ENCODE results near the gene PDE4B. TPM values are rescaled to one million over a fixed set of nuclear protein-coding genes. Genes with fewer than 3 reads are reported as not detected.

PDE4B gene
- total RNA-seq, 1 donor from 2014 or later = 0.57 TPM

GRCh38 chr1:66337249-66337648 is 544.6 kb downstream of the PDE4B start:
- H3K4me1 Mint-ChIP-seq (ENCODE audit: low read depth) = peaks cover 27% of the 10 kb centered on the region
- H3K36me3 Mint-ChIP-seq (ENCODE audit: low read depth) = no peaks in the 10 kb centered on the region
- TF ChIP-seq CTCF (IDR thresholded peaks at IDR 0.05) = no peak
- H3K27ac Mint-ChIP-seq (ENCODE audit: unreplicated experiment) = no peak overlapping the region
- H3K9me3 Mint-ChIP-seq (ENCODE audit: low read depth) = no peaks in the 10 kb centered on the region
- no peaks in the 10 kb centered on the region for H3K27me3 Mint-ChIP-seq (ENCODE audit: low read depth)
- H3K4me3 Mint-ChIP-seq (ENCODE audit: unreplicated experiment) = no peak overlapping the region
- no peak for DNase-seq (ENCODE audit: low spot score)

DNA sequence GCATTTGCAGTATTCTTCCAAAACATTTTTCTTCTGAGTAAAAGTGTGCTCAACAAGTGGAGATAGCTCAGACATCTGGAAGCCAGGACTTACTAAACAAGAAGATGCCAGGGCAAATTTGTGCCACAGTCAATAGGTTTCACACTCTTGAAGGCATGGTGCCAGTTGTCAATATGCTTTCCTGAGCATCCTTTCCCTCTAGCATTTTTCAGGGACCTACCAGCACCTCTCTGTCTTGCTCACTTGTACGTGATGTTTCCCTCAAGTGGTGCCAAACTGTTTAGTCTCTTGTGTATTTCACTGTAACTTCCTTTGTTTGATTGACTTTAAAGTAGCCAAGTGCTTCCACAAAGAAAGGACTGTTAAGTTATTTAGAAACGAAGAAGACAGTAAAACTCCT is 547.2 kb downstream of the PDE4B start:
- Mint-ChIP-seq H3K27ac (ENCODE audit: unreplicated experiment) (no peak overlapping the region), H3K4me3 (ENCODE audit: unreplicated experiment) (no peak overlapping the region), H3K9me3 (ENCODE audit: low read depth) (no peaks in the 10 kb centered on the region), H3K27me3 (ENCODE audit: low read depth) (no peaks in the 10 kb centered on the region), H3K4me1 (ENCODE audit: low read depth) (peaks cover 23% of the 10 kb centered on the region), H3K36me3 (ENCODE audit: low read depth) (no peaks in the 10 kb centered on the region)
- no peak for TF ChIP-seq CTCF (IDR thresholded peaks at IDR 0.05)
- DNase-seq (ENCODE audit: low spot score) = no peak

DNA sequence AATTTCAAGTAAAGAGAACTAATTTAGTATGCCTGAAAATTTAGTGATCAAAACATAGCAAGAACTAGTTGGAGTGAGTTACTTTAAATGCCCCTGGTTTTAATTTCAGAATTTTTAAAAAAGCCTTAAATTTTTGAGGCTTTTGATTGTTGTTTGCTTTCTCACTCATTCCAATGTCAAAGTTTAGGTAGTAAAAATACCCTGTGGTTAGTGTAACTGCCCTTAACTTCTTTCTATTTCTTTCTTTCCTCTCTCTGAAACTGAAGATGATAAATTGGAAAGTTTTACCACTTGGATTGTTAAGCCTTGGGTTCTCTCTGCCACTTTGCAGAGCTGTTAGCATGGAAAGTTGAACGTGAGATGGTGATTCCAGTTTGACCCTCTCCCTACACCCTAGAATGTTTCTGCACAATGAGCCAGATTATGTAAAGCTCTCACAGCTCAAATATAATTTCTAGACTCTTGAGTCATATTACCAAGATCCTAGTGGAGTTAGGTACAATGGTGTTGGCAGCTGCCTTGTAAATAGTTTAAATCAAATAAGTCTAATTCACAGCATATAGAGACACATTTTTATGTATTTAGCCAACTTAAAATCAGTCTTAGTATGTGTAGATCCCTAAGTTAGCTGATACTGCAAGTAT is 548.9 kb downstream of the PDE4B start:
- Mint-ChIP-seq H3K9me3 (ENCODE audit: low read depth) (no peaks in the 10 kb centered on the region), H3K27me3 (ENCODE audit: low read depth) (no peaks in the 10 kb centered on the region), H3K4me1 (ENCODE audit: low read depth) (peaks cover 15% of the 10 kb centered on the region), H3K36me3 (ENCODE audit: low read depth) (no peaks in the 10 kb centered on the region), H3K4me3 (ENCODE audit: unreplicated experiment) (no peak overlapping the region), H3K27ac (ENCODE audit: unreplicated experiment) (no peak overlapping the region)
- DNase-seq (ENCODE audit: low spot score) = no peak
- TF ChIP-seq CTCF (IDR thresholded peaks at IDR 0.05) = no peak

- Mint-ChIP-seq H3K9me3 (ENCODE audit: low read depth) (no peaks in the 10 kb centered on the region), H3K27ac (ENCODE audit: unreplicated experiment) (no peak overlapping the region), H3K4me1 (ENCODE audit: low read depth) (peaks cover 15% of the 10 kb centered on the region), H3K27me3 (ENCODE audit: low read depth) (no peaks in the 10 kb centered on the region), H3K4me3 (ENCODE audit: unreplicated experiment) (no peak overlapping the region), H3K36me3 (ENCODE audit: low read depth) (no peaks in the 10 kb centered on the region)
- no peak for DNase-seq (ENCODE audit: low spot score)
- no peak for TF ChIP-seq CTCF (IDR thresholded peaks at IDR 0.05)
Measured at GRCh38 chr1:66342707-66343106, 550.0 kb downstream of the PDE4B start.

GRCh38 chr1:66343569-66344325 is 551.1 kb downstream of the PDE4B start:
- Mint-ChIP-seq H3K4me3 (ENCODE audit: unreplicated experiment) (no peak overlapping the region), H3K27ac (ENCODE audit: unreplicated experiment) (no peak overlapping the region), H3K9me3 (ENCODE audit: low read depth) (no peaks in the 10 kb centered on the region), H3K27me3 (ENCODE audit: low read depth) (no peaks in the 10 kb centered on the region), H3K36me3 (ENCODE audit: low read depth) (no peaks in the 10 kb centered on the region), H3K4me1 (ENCODE audit: low read depth) (peaks cover 15% of the 10 kb centered on the region)
- TF ChIP-seq CTCF (IDR thresholded peaks at IDR 0.05) = peak; percentile 28
- no peak for DNase-seq (ENCODE audit: low spot score)
